Left colon (tissue), 2 donors: ENCODE data around the gene RADIL. TPM values are rescaled to one million over a fixed set of nuclear protein-coding genes. Genes with fewer than 3 reads are reported as not detected.
A peak's percentile ranks its signal among the peaks of the same experiment; 100 is the strongest.

Experiments used
- ATAC-seq: fragments of 200-7000 bp; cut with Tn5 transposase; one replicate; pipeline ENCODE4 v1.9.1; 2020; ENCODE audit warnings: mild to moderate bottlenecking, moderate library complexity
- DNase-seq, 2 donors: peaks; one replicate each; pipeline ENCODE4 v3.0.0-alpha.2; 2020
- intact Hi-C, 2 donors: fragments of 100-400 bp; cut with DNase I in 1 of 2; cut with micrococcal nuclease in 1 of 2; formaldehyde crosslinking; loops; one replicate each; pipeline versions ENCODE4 v1.11.2 to v1.14.0; 2022; cut with DNase I, micrococcal nuclease
- total RNA-seq, 2 donors: library from RNA; stranded (reverse); fragmentation: NEBNext Ultra II Directional; extraction: Animal tissue kit (Norgen Biotek cat#: 25700); gene quantifications; one replicate each; pipeline ENCODE4 v1.2.1, GENCODE V29; 2021
- donor health status: DM: no; HTN: no; CAD: no.
- donor health status: DM: yes; HTN: yes; CAD: no.

Gene RADIL
- total RNA-seq, 2 donors from 2014 or later, result 1.4 to 1.9 TPM

DNA sequence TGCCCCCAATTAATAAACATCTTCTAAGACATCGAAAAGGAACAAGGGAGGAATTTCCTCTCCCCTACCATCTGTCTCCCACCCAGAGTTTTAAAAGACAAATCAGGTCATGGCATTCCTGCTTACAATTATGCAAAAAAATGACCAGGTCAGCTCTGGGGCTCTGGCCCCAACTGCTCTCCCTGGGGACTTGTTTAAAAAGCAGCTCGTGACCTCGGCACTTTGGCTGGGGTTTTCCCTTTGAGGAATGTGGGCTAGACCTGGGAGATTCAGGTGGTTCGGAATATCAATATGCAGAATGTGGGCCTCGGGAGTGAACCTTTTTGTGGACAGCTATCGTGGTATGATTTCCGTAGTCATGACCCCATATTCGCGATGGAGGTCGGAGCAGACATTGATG is 648 bp upstream of the RADIL start:
- ATAC-seq (no peak), DNase-seq (no peak)
- intact Hi-C loops, result no loop called here

GRCh38 chr7:4883033-4883371 is 514 bp downstream of the RADIL start:
- DNase-seq (no peak), ATAC-seq (no peak)
- intact Hi-C loops, result no loop called here

GRCh38 chr7:4882169-4883032 is 1.1 kb downstream of the RADIL start:
- ATAC-seq (peak; percentile 46), DNase-seq (peak in 1 of 2 donors; percentile 27)
- intact Hi-C loops, result no loop called here

DNA sequence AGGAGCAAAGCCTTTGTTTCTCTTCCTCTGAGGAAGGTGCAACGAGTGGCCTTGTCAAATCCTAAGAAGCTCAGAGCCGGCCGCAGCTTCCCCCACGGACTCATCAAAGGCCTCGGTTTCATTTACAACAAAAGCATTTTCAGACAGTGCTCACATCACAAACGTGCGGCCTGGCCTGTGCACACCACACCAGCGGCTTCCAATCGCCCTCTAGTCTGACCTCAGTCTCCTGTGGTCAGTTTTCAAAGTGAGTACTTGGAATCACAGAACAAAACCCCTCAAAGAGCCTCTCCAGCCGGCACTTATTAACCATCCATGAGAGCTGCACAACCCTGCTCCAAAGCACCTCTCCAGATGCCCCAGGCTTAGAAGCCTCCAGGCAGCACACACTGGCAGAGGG is 3.3 kb downstream of the RADIL start:
- ATAC-seq (no peak), DNase-seq (no peak)
- intact Hi-C loops, result no loop called here

DNA sequence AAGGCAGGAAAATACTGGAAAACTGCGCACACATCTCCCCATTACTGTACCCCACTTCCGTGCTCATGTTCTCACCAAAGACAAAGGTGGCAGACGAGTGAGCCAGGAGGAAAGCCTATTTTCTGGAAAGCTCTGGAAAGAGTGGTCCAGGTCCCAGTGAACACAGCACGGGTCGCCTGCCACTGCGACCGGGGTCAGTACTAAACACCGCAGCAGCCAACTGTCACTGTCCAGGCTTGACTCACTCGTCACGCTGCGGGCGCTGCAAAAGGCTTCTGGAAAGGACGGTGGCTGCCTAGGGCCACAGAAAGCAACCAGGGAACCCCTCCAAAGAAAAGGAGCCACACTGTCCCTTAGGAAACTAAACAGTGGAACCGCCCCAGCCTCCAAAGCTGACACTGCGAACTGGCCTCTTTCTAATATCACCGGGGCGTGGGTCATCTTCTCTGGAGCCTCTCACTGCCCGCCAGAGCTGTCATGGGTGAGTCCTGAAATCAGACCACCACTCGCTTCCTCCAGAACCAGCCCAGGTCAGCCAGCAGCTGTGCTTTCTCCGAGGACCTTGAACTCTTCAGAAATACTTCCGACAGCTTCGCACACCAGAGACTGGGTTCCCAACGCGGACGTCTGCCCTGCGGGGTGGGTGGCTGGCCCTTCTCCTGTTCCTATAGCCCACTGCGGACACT is 4.0 kb downstream of the RADIL start:
- intact Hi-C loops, result no loop called here
- no peak for ATAC-seq
- no peak for DNase-seq

DNA sequence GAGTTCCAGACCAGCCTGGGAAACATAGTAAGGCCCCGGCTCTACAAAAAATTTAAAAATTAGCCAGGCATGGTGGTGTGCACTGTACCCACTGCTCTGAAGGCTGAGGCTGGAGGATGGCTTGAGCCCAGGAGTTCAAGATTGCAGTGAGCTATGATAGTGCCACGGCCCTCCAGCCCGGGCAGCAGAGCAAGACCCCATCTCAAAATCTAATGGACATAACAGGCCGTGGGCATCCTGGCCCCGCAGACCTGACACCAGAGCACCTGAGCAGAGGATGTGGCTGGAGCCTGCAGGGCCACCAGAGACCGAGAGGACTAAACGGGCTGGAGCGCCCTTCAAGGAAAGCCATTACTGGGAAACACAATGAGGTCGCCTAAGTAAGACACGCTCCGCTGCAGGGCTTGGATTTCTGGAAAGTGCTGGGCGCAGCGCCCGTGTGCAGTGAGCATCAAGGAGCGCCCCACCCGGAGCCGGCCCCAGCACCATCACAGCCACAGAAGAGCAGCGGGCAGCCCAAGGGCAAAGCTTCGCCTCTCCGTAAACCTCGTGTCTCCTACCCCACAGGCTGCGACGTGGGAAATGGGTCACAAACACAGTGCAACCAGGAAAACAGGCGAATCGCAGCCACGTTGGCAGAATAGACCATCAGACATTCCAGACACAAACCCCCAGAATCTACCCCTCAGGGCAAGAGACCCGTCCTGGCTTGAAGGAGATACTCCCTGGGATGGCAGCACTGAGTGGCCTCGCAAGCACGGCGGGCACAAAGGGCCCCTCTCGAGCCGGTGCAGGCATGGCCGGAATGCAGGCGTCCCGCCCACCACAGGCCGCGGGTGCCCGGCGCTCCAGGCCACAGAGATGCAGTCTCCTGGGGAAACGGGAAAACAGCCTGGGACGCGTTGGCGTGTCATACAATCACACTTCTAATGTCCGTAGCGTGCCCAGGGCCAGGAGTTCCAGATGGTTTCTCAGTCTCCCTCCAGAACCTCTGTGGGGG is 4.9 kb downstream of the RADIL start:
- no peak for DNase-seq
- no peak for ATAC-seq
- intact Hi-C loops, result no loop called here

GRCh38 chr7:4876586-4876985 is 6.9 kb downstream of the RADIL start:
- intact Hi-C loops, result no loop called here
- no peak for DNase-seq
- ATAC-seq, result no peak

DNA sequence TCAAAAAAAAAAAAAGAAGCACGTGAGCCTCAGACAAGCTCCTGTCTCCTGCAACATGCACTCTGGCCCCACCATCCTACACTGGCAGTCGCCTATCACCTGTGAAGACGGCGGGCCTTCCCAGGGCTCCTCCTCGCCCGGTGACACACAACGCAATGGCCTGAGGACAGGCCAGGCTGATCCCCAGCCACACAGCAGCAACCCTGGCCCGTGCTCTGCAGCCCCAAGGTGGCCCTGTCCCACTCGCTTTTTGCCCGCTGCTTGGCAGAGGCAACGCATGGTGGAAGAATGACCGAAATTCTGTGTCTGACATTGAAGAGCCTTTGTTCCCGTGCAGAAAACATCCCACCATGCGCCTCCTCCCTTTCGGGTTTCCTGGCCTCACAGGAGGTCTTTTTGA is 8.1 kb downstream of the RADIL start:
- DNase-seq (no peak), ATAC-seq (no peak)
- intact Hi-C loops, result no loop called here

DNA sequence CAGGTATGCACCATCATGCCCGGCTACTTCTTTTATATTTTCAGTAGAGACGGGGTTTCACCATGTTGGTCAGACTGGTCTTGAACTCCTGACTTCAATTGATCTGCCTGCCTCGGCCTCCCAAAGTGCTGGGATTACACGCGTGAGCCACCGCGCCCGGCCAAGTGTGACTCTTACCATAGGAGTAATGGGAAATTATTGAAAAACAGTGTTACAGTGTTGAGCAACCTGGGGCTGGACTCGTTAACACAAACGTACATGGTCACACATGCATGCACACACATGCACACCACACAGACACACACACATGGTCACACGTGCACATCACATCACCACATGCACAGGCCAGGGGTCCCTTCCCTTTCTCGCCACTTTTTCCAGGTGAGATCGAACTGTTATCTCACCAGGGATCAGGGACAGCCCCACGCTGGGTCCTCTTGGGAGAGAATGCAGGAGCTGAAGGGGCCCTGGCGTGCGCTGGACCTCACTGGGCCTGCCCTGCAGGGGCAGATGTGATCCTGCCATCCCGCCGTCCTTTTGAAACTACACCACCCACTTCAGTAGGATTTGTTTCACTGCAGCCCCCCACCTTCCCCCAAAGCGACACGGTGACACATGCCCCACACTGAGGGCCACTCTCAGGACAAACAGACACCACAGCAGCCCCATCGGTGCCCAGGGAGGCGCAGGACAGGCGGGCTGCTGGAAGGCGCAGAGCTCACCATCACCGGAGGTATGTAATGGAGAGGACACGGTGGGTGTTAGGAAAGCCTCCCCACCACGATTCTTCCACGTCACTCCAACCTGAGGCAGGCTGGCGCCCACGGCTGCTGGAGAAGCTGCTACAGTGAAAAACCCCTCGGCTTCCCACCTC is 10.2 kb downstream of the RADIL start:
- DNase-seq, result no peak
- intact Hi-C loops, result no loop called here
- no peak for ATAC-seq

DNA sequence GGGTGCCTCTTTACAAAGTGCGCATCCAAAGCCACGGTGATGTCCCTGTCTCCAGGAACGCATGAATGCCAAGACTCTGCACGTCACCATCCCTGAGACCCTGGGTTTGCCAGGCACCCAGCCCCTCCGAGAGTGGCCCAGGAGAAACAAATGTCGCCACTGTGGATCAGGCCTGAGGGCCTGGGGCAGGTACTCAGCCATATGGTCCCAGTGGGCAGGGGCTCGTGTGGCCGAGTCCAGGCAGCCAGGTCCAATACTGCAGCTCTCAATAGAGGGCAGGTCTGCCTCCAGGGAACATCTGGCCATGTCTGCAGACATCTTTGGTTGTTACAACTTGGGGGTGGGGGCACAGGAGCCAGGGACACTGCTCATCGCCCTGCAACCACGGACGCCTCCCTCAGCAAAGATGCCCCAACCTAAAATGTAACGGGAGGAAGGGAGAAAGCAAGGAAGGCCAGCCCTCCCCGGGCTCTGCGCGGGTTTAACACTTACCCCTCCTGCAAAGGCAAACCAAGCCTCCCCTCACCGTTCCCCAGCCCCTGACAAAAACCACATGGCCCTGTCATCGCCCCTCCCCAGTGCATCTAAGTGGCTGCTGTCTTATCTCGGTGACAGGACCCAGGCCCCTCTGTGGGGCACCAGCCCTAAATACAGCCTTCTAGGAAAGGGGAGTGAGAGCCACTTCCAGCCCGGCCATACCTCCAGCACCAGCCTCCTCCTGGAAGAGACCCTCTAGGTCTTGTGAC is 11.4 kb downstream of the RADIL start:
- DNase-seq, result no peak

GRCh38 chr7:4871056-4871680 is 12.3 kb downstream of the RADIL start:
- ATAC-seq, result no peak
- intact Hi-C loops, result no loop called here
- DNase-seq, result no peak

More for the DNA sequence above, 11.4 kb downstream of the RADIL start:
- intact Hi-C loops, result no loop called here
- no peak for ATAC-seq

GRCh38 chr7:4868493-4868892 is 15.0 kb downstream of the RADIL start:
- DNase-seq (no peak), ATAC-seq (no peak)
- intact Hi-C loops, result no loop called here

DNA sequence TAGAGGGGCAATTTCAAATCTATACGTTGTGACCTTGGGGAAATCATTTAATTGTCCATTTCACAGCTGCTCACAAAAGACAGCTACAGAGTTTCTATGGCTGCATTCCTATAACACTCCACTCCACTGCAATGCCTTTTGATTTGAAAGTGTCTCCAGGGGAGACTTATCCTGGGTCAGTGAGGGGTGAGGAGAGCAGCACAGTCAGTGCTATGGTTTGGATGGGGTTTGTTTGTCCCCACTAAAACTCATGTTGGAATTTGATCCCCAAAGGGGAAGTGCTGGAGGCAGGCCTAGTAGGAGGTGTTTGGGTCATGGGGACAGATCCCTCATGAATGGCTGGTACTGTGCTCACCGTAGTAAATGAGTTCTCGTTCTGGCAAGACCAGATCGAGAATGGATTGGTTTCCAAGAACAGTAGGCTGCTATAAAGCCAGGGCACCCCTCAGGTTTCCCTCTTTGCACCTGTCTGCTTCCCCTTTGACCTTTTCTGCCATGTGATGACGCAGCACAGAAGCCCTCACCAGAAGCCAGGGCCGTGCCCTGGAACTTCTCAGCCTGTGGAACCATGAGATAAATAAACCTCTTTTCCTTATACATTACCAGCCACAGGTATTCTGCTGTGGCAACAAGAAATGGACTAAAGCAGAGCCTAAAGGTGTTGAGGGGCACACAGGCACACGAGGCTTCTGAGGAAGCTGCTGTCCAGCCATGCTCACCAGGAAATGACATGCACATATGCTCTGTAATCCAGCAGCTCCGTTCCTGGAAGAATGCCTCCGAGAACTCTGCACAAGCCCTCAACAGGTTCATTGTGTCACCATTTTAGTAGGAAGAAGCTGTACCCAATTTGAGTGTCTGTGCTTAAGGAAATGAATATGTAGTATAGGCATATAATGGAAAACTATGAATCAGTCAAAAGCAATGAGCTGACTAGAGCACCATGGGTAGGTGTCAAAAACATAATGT is 16.7 kb downstream of the RADIL start:
- intact Hi-C loops, result no loop called here
- no peak for ATAC-seq
- DNase-seq, result no peak

DNA sequence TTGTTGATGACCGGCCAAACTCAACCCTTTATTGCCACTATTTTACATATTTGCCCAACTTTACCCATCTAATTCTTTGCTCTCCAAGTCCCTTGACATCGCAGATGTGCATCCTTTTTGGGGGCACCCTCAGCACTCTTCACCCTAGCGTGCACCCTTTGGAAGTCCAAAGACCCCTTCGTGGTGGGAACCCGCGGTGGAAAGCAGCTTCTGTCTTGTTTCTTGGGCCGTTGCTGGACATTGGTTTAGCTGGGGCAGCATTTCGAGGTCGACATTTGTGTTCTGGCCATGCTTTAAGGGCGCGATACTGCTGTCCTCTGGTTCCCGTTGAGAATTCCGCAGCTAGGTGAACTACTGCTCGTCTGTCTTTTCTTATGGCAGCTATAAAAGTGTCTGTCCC is 21.4 kb downstream of the RADIL start:
- intact Hi-C loops, result no loop called here
- no peak for DNase-seq
- ATAC-seq, result no peak

GRCh38 chr7:4861673-4862072 is 21.8 kb downstream of the RADIL start, which contains the start of gene PAPOLB:
PAPOLB (minus strand) TSS chr7:4862030; CDS start chr7:4861810, 220 bp downstream.
- intact Hi-C loops, result no loop called here
- no peak for ATAC-seq
- no peak for DNase-seq

DNA sequence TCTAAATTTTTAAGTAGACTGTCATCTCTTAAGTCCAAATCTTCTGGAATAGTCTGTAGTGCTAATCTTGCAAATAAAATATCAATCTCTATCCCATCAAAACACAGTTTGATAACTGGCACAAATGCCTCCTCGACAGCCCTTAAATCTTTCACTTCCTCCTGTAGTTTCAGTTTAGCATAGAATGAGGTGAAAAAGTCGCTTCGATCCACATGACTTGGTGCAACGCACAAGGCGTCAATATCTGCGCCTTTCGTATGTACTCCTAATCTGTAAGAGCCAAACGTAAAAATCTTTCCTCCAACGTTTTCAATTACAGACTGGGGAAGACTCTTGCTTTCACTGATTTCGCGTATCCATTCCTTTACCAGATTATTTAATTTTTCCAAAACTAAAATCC is 22.3 kb downstream of the RADIL start:
- ATAC-seq (no peak), DNase-seq (no peak)
- intact Hi-C loops, result no loop called here
